Stimulated activated CD4-positive, alpha-beta T cell treated with anti-CD3 and anti-CD28 coated beads, Interleukin-1b, Interleukin-23, amount 100 ng/mL, for 48 hours (primary cell): Measurements from ENCODE around the gene EGLN1.

ENCODE experiments used
- DNase-seq: peaks from one replicate; pipeline ENCODE4 v3.0.0-alpha.2; 2020

Gene EGLN1

DNA sequence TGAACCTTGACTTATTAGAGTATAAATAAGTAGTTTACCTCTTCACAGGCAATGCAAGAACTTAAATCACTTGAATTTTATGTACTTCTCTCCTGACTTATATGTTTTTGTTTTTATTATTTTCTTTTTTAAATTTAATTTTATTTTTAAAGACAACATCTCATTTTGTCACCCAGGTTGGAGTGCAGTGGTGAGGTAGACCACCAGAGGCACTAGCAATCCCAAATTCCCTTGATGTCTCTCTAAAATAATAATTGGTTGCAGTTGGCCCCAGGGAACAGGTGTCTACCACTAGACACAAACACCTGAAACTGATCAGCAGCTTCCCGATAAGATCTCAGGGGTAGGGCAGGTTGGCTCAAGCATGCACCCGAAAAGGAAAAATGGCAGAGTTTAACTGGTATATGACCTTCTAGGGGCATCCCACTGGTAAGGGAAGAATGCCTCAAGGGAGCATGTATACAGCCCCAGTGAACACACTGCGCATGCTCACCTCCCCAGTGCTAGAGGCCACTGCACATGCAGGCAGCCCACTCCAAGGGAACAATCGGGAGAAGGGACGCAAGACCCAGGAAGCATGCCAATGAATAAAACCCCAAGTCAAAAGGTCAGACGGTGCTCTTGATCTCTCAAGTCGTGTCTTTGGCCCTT is 99.1 kb downstream of the EGLN1 start:
- no peak for DNase-seq

DNA sequence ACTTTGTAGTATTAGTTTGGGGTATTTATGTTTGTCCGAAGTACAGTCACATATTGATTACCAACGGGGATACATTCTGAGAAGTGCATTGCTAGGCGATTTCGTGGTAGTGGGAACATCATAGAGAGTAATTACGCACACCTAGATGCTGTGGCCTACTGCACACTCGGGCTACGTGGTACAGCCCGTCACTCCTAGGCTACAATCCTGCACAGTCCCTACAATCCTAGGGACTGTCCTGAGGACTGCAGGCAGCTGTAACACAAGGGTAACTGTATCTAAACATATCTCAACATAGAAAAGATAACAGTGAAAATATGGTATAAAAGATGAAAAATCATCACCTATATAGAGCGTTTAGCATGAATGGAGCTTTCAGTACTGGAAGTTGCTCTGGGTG is 103.0 kb downstream of the EGLN1 start:
- DNase-seq = no peak

DNA sequence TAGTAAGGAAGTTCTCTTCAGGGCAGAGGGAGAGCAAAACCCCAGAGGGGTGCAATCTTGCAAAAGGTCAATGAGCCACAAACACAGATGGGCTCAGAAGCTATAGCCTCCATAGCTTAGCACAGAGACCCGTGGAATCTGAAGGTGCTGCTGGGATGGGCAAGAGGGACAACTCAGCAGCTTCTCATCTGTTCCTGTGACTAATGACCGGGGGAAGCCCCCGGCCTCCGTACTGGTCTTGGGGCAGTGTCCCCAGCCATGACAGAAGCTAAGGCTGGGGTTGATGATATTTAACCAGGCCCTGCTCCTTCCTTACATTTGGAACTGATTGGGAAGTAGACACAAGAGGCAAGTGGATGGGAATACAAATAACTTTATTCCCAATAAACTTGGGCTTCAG is 103.5 kb downstream of the EGLN1 start:
- no peak for DNase-seq

DNA sequence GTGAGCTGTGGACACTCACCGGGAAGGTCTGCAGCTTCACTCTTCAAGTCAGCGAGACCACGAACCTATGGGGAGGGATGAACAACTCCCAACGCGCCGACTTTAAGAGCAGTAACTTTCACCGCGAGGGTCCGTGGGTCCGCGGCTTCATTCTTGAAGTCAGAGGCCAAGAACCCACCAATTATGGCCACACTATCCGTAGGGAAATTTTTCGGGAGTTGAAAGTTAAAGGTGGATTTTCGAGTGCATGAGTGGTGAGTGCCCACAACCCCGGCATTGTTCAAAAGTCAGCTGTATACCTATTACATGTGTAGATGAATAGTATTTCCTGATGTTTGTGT is 104.1 kb downstream of the EGLN1 start:
- no peak for DNase-seq

DNA sequence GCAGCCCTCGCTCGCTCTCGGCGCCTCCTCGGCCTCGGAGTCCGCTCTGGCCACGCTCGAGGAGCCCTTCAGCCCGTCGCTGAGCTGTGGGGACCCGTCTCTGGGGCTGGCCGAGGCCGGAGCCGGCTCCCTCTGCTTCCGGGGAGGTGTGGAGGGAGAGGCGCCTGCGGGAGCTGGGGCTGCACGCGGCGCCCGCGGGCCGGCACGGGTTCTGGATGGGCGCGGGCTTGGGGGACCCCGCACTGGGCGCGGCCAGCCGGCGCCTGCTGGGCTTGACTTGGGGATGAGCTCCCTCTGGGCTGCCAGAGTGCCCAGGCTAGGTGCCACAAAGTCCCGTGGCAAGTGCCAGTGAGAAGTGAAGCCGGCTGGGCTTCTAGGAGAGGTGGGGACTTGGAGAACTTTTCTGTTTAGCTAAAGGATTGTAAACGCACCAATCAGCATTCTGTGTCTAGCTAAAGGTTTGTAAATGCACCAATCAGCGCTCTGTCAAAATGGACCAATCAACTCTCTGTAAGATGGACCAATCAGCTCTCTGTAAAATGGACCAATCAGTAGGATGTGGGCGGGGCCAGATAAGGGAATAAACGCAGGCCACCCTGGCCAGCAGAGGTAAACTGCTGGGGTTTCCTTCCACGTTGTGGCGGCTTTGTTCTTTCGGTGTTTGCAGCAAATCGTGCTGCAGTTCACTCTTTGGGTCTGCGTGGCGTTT is 104.6 kb downstream of the EGLN1 start:
- no peak for DNase-seq

DNA sequence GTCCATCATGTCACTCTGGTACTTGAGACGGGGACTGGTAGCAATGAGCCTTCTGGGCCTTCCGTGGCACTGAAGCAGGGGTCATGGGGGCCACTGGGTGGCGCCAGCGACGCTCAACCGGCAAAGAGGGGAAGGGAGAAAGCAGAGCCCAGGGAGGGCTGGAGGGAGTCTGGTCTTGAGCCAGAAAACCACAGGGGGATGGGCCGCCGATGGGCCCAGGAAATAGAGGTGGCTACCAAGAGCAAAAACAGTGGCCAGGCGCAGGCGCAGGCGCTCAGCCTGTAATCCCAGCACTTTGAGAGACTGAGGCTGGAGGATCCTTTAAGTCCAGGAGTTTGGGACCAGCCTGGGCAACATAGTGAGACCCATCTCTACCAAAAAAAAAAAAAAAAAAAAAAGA is 106.2 kb downstream of the EGLN1 start:
- DNase-seq = peak; percentile 52
